Loucy (cell line): Measurements from ENCODE around the gene LAMA4.

Source experiments
- EZH2phosphoT487 ChIP-seq: fragments of 200-600 bp; IDR thresholded peaks from 2 replicates; pipeline ENCODE4 v1.6.1; 2018; ENCODE audit warnings: antibody characterized with exemption, mild to moderate bottlenecking, moderate library complexity, borderline replicate concordance
- TF ChIP-seq, protein P1 (sequence below): fragments of 200-600 bp; sonication (generic); conservative IDR thresholded peaks from 2 replicates; pipeline ENCODE4 v1.5.1; 2014; ENCODE audit warnings: mild to moderate bottlenecking, antibody characterized with exemption, low read length

DNA sequence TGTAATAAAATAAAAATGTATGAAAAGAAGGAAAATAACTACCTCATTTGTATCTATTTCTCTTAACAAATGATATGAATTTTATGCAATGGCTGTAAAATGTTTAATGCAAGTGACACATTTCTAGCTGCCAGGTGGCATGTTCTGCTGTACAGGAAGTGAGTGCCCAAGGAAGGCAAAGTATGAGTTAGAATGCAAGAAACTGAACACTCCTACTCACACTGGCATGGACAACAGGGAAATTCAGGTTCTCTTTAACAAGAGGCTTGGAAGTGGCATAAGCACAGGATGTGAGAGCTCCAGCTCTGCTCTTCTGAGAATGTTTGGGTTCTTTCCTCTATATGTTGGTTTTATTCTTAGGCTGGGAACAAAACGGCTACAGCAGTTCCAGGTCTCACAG, 20.4 kb upstream of the LAMA4 start:
- TF ChIP-seq EZH2phosphoT487, result no peak
- TF ChIP-seq, protein P1, sequence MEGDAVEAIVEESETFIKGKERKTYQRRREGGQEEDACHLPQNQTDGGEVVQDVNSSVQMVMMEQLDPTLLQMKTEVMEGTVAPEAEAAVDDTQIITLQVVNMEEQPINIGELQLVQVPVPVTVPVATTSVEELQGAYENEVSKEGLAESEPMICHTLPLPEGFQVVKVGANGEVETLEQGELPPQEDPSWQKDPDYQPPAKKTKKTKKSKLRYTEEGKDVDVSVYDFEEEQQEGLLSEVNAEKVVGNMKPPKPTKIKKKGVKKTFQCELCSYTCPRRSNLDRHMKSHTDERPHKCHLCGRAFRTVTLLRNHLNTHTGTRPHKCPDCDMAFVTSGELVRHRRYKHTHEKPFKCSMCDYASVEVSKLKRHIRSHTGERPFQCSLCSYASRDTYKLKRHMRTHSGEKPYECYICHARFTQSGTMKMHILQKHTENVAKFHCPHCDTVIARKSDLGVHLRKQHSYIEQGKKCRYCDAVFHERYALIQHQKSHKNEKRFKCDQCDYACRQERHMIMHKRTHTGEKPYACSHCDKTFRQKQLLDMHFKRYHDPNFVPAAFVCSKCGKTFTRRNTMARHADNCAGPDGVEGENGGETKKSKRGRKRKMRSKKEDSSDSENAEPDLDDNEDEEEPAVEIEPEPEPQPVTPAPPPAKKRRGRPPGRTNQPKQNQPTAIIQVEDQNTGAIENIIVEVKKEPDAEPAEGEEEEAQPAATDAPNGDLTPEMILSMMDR, result no peak
